ENCODE data around the gene DRC1. TPM values are rescaled to one million over a fixed set of nuclear protein-coding genes. Genes with fewer than 3 reads are reported as not detected.

The DRC1 gene
- total RNA-seq, 1 experiment from 2014 or later: not detected

DNA sequence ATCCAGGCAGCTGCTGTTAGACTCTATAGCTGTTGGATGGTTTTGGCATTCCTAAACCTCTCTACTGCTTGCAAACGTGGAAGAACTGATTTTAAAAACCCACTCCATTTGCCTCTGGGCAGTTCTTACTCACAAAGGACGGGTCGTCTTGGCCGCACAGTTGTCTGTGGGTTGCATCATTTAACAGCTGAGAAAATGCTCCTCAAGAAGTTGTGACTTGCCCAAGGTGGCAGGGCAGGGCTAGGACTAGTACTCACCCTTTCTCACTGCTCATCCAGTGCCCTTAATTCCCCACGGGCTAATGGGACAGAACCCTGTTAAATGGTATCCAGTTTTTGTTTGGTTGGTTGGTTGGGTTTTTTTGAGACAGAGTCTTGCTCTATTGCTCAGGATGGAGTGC lies 997 bp upstream of the DRC1 start:
- H3K18ac ChIP-seq (ENCODE audit: insufficient read length, low read depth, low read length): no peak overlapping the region
- H3K27ac ChIP-seq (ENCODE audit: insufficient read length, low read depth, low read length): no peak overlapping the region
- no peaks in the 10 kb centered on the region for H3K36me3 Mint-ChIP-seq (ENCODE audit: insufficient read depth in 1 of 3, low read depth in 3 of 3)
- peaks cover 10% of the 10 kb centered on the region for H3K27me3 Mint-ChIP-seq (ENCODE audit: low read depth)
- H4K8ac ChIP-seq (replicated peaks; ENCODE audit: insufficient read length, low read depth, low read length): no peak overlapping the region
- no peak for DNase-seq
- no peaks in the 10 kb centered on the region for H3K27me3 ChIP-seq (ENCODE audit: insufficient read depth, low read length)
- H3K9me3 Mint-ChIP-seq: no peaks in the 10 kb centered on the region
- no peak overlapping the region for H2BK120ac ChIP-seq (ENCODE audit: low read depth, low read length, poor library complexity, severe bottlenecking)
- no peaks in the 10 kb centered on the region for H4K20me1 ChIP-seq (ENCODE audit: control insufficient read depth, insufficient read depth, insufficient read length)
- WGBS (ENCODE audit: extremely low coverage, insufficient read length, low lambda C conversion rate): no CpG with 5 or more reads among the region's 5 CpGs
- H3K79me2 ChIP-seq (ENCODE audit: insufficient read depth, low read length): no peaks in the 10 kb centered on the region
- H2BK5ac ChIP-seq (ENCODE audit: insufficient read length, low read length): no peak overlapping the region
- H4K5ac ChIP-seq (ENCODE audit: insufficient read length, low read depth, low read length): no peak overlapping the region
- no peak overlapping the region for H3K23ac ChIP-seq (ENCODE audit: insufficient read length, low read depth, low read length)
- H3K14ac ChIP-seq (ENCODE audit: insufficient read depth, low read length): no peak overlapping the region
- no peaks in the 10 kb centered on the region for H3K23me2 ChIP-seq (ENCODE audit: insufficient read length, low read depth, low read length, poor library complexity, severe bottlenecking)
- H3K9ac ChIP-seq (ENCODE audit: extremely low read depth, insufficient read length, low read length): no peak overlapping the region
- H3K9me3 ChIP-seq (ENCODE audit: control insufficient read depth, low read depth, low read length): no peaks in the 10 kb centered on the region
- peaks cover 12% of the 10 kb centered on the region in 2 experiments; a peak in 3 of 4 replicates for H3K4me1 Mint-ChIP-seq
- H3K4ac ChIP-seq (ENCODE audit: low read depth, low read length): no peak overlapping the region
- no peak overlapping the region for H2BK20ac ChIP-seq (ENCODE audit: low read depth, low read length, poor library complexity, severe bottlenecking)
- H4K91ac ChIP-seq (ENCODE audit: insufficient read length, low read depth, low read length): no peak overlapping the region
- no peak overlapping the region for H3K4me3 Mint-ChIP-seq
- TF ChIP-seq, protein P1, sequence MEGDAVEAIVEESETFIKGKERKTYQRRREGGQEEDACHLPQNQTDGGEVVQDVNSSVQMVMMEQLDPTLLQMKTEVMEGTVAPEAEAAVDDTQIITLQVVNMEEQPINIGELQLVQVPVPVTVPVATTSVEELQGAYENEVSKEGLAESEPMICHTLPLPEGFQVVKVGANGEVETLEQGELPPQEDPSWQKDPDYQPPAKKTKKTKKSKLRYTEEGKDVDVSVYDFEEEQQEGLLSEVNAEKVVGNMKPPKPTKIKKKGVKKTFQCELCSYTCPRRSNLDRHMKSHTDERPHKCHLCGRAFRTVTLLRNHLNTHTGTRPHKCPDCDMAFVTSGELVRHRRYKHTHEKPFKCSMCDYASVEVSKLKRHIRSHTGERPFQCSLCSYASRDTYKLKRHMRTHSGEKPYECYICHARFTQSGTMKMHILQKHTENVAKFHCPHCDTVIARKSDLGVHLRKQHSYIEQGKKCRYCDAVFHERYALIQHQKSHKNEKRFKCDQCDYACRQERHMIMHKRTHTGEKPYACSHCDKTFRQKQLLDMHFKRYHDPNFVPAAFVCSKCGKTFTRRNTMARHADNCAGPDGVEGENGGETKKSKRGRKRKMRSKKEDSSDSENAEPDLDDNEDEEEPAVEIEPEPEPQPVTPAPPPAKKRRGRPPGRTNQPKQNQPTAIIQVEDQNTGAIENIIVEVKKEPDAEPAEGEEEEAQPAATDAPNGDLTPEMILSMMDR (conservative IDR thresholded peaks at IDR 0.05): no peak
- no peak overlapping the region for H2AFZ ChIP-seq (ENCODE audit: low read length)
- no peak overlapping the region for H3T11ph ChIP-seq (ENCODE audit: low read length)
- no peak overlapping the region for H3K4me2 ChIP-seq (ENCODE audit: insufficient read depth, insufficient read length, low read length)
- no peak overlapping the region for H2BK12ac ChIP-seq (ENCODE audit: insufficient read length, low read depth, low read length)
- no peak overlapping the region for H2BK15ac ChIP-seq (ENCODE audit: low read depth, low read length)
- H3K79me1 ChIP-seq (ENCODE audit: insufficient read depth, low read depth, low read length, poor library complexity, severe bottlenecking): no peaks in the 10 kb centered on the region
- H2AK5ac ChIP-seq (ENCODE audit: insufficient read length, low read length): no peak overlapping the region
- H3K4me1 ChIP-seq (ENCODE audit: insufficient read depth, low read length): no peaks in the 10 kb centered on the region
- H3K56ac ChIP-seq (ENCODE audit: insufficient read length, low read depth, low read length): no peak overlapping the region
- H3K27ac Mint-ChIP-seq: no peak overlapping the region
